ENCODE data around the gene ANO1.

The ANO1 gene

DNA sequence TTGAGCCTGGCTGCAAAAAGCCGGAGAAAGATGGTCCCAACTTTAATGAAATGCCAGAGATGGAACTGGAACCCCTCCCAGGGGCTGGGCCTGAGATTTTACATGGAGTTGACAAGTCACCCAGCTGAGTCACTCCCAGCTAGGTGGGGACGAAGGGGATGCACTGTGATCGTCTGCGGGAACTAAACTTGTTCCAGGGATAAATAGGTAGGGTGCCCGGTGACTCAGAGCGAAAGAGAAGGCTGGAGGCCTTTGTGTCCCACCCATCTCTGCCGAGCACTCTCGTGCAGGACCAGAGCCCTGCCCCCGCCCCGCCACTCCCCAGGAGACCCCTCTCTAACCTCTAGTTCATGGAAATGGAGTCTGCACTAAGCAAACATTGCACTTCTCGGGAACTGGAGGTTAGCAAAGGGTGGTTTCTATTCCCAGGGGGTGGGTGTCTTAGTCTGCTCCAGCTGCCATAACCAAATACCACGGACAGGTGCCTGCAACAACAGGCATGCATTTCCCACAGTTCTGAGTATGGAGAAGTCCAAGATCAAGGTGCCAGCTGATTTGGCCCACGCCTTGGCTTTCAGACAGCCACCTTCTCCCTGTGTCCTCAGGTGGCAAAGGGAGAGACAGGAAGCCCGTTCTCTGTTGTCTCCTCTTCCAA is 64.2 kb downstream of the ANO1 start:
- DNase-seq, result no peak

GRCh38 chr11:70144262-70144661 is 66.1 kb downstream of the ANO1 start:
- DNase-seq, result no peak

DNA sequence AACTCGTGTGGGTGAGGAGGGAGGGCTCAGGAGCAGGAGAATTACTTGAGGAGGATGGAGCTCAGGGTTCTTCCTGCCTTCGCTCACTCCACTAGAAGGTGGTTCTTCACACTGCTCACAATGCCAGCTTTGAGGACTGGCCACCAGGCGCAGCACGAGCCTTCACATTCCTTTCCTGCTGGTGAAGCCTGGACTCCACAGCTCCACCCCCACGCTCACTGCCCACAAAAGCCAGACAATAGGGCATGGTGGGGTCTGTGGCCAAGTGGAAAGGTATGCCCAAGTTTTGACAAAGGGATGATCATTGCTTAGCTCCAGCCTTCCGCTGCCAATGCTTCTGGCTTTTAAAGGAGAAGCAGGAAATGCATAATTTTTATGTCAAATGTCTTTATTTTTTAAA is 67.0 kb downstream of the ANO1 start:
- DNase-seq, result no peak

- no peak for DNase-seq
Observed at GRCh38 chr11:70145841-70146240, 67.7 kb downstream of the ANO1 start.

GRCh38 chr11:70146299-70146698 is 68.2 kb downstream of the ANO1 start:
- DNase-seq, result no peak

DNA sequence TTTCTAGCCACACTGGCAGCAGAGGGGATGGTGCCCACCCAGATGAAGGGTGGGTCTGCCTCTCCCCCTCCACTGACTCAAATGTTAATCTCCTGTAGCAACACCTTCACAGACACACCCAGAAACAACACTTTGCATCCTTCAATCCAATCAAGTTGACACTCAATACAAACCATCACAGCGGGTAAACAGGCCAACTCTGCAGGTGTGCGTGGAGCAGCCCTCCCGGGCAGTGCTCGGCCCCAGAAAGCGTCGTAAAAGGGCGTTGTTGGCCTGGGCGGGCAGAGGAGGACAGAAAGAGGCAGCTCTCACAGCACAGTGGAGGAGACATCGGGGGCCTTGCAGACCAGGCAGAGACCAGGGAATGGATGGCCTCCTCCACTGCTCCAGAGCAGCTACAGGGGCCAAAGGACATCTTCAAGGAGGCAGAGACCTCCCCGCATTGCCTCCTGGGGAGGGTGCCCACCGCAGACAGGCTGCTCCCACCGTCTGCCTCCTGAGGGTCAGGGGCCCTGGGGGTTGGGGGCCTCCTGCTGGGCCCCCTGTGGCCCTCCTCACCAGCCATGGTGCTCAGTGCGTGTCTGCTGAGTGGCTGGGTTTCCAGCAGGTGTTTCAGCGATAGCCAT is 68.9 kb downstream of the ANO1 start:
- DNase-seq, result no peak

GRCh38 chr11:70147668-70148067 is 69.6 kb downstream of the ANO1 start:
- DNase-seq, result no peak

GRCh38 chr11:70151671-70152070 is 73.6 kb downstream of the ANO1 start:
- no peak for DNase-seq

DNA sequence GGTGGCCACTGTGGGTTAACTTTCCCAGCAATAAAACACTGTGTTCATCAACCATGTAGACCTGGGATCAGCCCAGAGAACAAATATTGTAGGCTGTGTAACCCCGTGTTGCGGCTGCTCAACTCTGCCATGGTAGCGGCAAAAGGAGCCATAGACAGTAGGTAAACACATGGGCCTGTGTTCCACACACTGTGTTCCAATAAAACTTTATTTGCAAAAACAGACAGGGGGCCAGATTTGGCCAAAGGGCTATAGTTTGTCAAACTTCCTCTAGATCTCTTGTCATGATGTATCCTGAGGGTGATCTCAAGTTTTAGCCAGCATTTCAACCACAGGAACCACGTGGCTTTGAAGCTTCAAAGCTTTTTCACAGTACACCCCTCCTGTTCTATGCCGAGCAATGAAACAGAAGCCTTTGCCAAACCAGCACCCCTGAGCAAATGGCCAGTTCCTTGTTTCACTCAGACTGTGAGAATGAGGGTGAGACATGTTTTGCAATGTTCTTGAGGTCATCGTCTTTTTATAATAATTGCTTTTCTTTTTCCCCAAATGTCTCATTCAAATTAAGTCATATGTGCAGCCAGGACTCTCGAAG is 75.1 kb downstream of the ANO1 start:
- DNase-seq, result no peak

- no peak for DNase-seq
Observed at GRCh38 chr11:70155386-70155785, 77.3 kb downstream of the ANO1 start.

DNA sequence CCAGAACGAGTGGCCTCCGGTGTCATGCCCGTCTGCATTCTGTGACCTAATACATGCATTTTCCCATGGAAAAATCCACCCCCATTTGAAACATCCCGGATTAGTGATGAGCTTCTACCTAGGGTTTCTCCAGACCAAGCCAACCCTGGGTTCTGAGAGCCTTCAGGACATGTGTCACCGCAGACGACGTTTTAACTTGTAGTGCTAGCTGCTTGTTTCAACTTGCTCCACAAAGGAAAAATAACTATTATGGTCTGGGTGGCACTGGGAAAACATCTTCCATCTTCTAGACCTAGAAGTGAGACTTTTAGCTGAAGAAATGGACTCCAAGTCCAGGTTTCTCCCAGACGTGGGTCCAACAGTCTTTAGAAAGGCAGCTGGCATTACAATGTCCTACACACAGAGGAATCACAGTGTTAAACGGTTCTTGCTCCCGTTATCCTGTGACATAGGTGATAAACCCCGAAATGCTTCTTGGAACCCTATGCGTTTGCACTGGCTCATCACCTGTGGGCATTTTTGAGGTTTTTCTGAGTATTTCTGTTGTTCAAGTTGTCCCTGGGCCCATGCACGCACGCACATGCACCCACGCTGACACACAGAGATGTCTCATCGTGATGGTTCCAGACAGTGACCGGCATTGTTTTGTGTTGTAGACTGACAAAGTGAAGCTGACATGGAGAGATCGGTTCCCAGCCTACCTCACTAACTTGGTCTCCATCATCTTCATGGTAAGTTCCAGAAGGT is 78.3 kb downstream of the ANO1 start:
- no peak for DNase-seq

GRCh38 chr11:70158201-70158600 is 80.1 kb downstream of the ANO1 start:
- DNase-seq, result no peak

DNA sequence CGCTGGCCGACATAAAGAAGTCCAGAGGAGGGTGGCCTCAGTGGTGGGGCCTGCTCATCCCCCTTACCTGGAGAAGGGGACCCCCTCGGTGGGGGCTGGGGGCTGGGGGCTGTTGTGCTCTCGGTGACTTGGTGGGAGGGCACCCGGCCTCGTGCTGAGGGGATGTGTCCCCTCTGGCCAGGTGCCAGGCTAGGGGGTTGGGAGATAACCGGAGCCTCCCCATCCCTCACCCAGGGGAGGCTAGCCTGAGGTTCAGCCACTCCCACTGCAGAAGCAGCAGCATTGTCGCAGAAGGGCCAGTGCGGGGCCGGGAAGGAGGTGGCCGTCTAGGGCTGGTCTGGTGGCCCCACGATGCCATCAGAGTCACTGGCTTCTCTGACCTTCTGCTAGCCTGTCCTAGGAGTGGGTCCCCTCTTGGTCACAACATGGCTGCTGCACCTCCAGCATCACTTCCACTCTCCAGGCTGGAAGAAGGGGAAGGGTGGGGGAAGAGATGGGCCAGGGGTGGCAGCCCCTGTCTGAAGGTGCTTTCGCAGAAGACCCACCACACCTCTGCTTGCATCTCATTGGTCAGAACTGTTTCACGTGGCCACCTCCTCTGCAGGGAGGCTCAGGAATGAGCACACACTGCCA is 80.8 kb downstream of the ANO1 start:
- no peak for DNase-seq

- no peak for DNase-seq
Observed at GRCh38 chr11:70159627-70160570, 81.8 kb downstream of the ANO1 start.

GRCh38 chr11:70161043-70161625 is 83.0 kb downstream of the ANO1 start:
- DNase-seq, result no peak

GRCh38 chr11:70164705-70165104 is 86.6 kb downstream of the ANO1 start:
- DNase-seq, result no peak

GRCh38 chr11:70167120-70167519 is 89.0 kb downstream of the ANO1 start:
- no peak for DNase-seq

DNA sequence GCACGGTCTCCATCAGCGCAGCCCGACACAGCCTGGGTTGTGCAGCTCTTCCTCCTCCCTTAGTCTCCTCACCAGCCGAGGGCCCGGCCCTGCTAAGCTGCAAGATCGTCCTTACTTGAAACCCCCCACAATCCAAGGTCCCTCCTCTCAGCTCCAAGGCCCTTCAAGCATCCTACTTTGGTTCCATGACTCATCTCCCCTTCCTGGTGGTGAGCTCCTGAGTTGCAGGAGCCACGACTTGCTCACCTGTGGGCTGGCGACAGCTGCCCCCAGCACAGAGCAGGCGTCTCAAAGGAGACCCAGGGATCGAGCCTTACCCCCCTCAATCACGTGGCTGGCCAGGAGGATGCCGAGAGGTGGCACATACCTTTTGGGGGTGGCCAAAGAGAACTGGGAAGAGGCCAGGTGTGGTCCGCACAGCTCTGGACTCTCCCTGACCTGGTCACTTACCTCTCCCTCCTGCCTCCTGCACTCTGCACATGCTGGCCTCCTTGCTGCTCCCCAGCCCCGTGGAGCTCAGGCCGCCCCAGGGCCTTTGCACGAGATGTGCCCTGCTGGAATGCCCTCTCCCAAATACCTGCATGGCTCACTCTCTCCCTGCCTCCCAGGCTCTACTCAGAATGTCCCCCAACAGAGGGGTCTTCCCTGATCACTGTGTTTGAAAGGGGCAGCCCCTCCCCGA is 89.7 kb downstream of the ANO1 start:
- no peak for DNase-seq

GRCh38 chr11:70168405-70168754 is 90.3 kb downstream of the ANO1 start:
- DNase-seq, result no peak

DNA sequence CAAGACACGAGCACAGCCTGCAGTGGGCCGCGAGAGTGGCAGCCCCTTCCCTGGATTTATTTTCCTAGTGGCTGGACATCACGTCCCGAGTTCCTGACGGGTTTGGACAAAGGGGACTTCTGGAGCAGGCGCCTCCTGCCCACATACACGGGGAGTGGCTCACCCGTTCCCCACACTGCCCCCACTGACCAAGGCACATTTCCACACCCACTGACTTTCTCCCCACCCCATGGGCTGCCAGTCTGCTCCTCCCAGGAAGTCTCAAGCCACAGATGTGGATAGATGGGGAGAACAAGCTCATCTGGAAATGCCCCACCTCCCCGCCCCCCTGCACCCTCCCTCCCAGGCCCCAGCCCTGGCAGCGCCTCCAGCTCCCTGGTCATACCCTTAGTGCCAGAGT is 91.0 kb downstream of the ANO1 start:
- no peak for DNase-seq

DNA sequence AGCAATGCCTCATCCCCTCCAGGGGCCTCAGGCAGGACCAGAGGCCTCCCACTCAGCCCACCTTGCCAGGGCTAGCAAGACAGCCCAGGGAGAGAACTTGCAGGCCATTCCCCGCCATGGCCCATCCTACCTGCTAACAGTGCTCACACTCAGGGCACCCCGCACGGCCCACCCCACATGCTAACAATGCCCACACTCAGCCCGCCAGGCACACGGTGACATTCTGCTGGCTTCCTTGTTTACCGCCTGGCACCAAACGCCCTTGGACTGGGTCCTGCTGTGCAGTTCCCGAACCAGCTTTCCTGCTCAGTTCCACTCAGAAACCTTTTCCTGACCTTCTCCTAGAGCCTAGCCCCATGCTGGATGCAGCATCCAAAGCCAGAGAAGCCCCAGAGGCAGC is 91.5 kb downstream of the ANO1 start:
- DNase-seq, result no peak
